ENCODE results near the gene DIP2C. TPM values are rescaled to one million over a fixed set of nuclear protein-coding genes. Genes with fewer than 3 reads are reported as not detected.
"Not testable (repeated sequence)": the region's sequence is repeated elsewhere in the genome, so short reads cannot be mapped to it uniquely, and the experiment has no call there.

Gene DIP2C
- polyA plus RNA-seq, 1 donor: 26.3 TPM

DNA sequence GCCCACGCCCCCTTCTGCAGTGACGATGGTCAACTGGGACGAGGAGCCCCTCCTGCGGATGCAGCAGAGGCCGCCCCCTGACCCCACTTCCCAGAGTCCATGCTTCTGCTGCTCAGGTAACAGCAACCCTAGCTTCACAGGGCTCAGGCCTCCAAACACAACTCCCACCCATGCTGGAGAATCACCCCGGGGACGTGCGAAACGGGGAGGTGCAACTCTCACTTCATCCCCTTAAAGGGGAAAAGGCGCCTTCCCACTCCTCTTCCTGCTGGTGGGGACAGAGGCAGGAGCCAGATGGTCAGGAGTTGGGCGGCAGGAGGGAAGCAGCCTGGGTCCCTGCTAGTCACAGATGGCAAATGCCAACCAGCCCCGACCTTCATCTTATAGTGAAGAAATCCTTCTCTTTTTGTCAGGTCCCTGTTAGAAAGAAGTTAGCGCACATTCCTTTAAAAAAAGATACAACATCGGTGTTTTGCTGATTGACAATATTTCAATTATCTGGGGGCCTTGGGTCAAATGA is 155.4 kb downstream of the DIP2C start:
- no peak for DNase-seq (ENCODE audit: low read depth)

DNA sequence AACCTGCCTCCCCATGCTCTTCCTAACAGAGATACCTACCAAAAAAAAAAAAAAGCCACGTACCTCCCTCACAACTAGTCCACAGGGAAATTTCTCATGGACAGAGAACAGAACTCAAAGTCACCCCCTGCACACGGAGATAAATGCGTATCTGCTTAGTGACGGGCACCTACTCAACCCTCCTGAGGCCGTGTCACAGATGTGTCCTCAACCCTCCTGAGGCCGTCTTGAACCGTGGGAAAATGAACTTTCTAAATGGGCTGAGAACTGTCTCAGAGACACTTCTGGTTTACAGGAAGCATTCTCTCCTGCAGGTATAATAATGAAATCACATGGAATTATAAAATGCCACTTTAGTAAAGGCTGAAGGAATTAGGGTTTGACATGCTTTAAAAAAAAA is 155.9 kb downstream of the DIP2C start:
- no peak for DNase-seq (ENCODE audit: low read depth)

DNA sequence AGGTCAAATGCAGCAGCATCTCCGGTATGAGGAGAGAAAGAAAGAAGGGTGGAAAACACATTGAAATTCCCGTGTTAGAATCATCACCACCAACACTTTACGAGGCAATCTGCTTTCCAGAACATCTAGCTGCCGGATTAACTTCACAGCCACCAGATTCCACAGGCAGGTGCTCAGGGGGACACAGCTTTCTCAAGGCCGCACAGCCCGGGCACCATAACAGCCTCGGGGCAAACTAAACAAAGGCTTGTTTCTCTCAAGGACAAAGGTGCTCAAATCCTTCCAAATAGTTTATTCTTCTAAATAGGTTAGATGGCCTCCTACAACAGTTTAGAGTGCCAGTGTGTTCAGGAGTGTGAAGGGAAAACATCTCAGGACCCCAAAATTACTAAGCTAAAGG is 156.3 kb downstream of the DIP2C start:
- DNase-seq (ENCODE audit: low read depth): no peak

DNA sequence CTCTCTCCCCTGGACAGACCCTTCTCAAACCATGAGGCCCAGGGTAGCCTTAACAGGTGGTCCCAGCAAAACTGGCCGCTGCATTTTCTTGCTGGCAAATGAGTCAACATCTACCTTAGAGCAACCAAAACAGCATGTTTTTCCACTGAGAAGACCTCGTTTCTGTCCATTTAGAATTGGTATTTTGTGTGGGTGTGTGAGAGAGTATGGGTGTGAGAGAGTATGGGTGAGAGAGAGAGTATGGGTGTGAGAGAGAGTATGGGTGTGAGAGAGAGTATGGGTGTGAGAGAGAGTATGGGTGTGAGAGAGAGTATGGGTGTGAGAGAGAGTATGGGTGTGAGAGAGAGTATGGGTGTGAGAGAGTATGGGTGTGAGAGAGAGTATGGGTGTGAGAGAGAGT is 157.1 kb downstream of the DIP2C start:
- not testable (repeated sequence) for DNase-seq (ENCODE audit: low read depth)

DNA sequence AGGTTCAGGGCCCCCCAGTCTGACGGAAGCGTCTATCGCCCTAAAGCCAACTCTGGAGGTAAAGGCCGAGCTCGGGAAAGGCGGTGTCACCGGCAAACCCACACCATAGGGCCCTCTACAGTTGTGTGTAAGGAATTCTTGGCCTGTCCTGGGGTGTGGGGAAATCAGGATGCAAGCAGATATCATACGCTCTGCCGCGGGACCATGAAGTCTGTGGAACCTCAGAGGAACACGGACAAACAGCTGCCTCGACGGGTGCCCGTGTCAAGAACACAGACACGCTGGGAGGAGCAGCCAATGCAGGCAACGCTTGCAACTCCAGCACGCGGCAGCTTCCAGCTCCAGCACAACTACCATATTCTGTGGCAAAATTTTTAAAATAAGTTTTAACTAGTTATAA is 157.9 kb downstream of the DIP2C start:
- DNase-seq (ENCODE audit: low read depth): no peak

DNA sequence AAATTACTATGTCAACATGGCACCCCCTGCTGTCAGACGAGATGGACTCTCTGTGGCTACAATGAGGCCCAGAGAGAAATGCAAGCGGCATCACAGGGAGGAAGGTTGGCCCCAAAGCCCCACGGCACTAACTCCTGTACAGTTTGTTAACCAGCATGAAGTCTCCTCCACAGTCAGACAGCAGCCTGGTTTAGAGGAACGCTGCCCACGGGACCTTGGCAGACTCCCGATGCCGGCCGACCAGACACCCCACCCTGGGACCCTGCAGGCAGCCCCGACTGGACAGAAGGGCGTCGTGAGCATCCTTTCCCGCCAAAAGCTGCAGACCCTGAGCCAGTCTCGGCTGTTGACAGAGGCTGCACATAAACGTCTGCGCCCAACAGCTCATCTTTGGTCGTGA is 158.8 kb downstream of the DIP2C start:
- DNase-seq (ENCODE audit: low read depth): no peak

DNA sequence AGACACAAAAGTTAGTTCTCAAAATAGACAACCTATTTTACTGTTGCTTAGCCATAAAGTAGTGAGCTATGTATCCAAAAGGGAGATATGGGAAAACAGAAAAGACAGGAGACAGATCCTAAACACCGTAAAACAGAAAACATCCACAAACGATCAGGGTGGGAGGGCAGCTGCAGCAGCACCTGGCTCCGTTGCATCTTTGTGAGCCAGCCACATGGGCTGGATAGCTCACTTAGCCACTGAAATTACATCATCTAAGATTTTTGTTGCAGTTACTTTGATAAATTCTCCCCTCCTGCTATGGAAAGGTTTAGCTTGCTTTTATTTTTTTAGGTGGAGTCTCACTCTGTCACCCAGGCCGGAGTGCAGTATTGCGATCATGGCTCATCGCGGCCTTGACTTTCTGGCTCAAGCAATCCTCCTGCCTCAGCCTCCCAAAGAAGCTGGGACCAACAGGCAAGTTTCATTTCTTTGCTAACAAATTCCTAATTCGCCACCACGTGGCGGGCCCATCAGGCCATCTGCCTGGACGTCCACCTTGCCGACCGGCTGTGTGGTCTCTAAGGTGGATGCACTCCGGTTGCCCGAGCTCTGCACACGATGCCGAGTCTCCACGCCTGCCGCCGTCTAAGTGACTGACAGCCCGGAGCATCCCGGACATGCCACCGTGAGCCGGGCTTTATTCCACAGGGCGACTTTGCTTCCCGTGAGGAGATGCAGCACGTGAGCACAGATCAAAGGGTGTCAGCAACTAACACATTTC is 159.8 kb downstream of the DIP2C start:
- no peak for DNase-seq (ENCODE audit: low read depth)

DNA sequence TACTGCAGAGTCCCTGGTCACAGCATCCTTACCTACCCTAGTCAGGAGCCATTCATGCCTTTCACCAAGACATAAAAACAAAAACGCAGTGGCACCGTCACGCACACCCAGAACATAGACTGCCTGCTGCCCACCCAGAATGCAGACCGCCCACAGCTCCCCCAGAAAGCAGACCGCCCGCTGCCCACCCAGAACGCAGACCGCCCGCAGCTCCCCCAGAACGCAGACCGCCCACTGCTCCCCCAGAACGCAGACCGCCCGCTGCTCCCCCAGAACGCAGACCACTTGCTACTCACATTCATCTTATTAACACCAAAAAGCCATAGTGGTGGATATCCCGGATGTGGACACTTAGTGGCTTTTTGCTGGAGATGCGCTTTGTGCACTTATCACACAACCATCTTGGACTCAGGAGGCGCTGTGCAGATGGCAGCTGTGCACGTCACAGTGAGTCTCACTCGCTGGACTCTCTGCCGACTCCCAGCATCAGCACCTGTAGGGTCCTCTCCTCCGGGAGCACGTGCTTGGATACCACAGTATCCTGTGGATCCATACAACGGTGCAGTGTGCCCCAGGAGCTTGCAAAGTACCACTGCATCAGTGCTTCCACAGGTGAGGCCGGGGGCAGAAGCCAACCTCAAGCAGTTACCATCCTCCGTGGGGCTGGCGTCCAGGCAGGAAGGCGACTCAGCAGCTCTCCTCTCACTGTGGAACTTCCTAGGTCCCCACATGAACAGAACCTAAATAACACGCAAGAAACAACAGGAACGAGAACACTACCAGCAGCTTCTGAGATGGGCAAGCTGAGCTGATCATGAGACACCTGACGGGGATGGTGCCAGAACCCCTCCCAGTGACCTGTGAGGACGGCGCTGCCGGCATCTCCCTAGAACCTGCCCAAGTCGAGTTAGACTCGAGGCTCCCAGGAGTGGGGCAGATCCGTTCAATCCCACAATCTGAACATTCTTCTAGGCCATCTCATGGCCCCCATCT is 161.0 kb downstream of the DIP2C start:
- no peak for DNase-seq (ENCODE audit: low read depth)

DNA sequence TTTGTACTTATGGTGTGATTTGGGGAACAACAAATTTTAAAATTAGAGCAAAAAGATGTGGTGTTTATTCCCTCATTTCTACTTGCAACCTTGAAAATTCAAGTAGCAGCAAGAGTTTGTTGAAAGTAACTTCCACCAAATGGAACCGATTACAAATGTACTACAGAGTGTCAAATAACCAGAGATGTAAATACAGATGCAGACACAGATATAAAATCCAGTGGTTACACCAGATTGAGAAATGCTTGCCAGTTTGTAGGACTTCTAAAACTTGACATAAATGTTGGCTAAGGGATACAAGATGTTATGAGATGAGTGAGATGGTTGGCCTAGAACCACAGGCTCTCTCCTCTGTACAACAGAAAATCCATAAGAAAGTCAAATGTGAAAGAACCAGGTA is 162.1 kb downstream of the DIP2C start:
- no peak for DNase-seq (ENCODE audit: low read depth)

DNA sequence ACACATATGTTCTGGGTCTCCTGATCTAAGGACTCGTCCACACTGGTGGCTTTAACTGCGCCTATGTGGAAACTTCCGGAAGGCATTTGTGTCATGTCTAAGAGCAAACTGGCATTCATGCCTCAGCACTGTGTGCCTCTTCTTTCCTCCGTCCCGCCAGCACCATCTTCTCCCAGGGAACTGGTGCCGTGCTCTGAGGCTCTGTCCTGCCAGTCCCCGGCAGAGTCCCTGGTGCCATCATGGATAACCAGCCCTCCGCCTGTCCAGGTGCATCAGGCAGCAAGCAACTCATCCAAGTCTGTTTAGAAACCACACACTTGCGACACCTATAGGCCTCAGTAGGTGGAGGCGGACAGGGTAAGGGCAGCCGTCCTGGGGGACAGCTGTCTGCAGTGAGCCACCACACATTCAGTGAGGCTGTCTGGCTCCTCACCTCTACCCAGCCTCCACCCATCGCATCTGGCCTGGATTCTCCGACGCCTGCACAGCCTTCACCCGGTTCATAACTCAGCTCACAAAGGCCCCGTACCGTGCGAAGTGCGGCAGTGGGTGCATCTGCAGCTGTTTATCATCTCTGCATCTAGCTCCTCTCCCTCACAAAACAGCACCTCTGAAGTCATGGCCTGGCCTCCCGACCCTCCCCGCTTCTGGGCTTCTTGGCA is 162.7 kb downstream of the DIP2C start:
- DNase-seq (ENCODE audit: low read depth): no peak

DNA sequence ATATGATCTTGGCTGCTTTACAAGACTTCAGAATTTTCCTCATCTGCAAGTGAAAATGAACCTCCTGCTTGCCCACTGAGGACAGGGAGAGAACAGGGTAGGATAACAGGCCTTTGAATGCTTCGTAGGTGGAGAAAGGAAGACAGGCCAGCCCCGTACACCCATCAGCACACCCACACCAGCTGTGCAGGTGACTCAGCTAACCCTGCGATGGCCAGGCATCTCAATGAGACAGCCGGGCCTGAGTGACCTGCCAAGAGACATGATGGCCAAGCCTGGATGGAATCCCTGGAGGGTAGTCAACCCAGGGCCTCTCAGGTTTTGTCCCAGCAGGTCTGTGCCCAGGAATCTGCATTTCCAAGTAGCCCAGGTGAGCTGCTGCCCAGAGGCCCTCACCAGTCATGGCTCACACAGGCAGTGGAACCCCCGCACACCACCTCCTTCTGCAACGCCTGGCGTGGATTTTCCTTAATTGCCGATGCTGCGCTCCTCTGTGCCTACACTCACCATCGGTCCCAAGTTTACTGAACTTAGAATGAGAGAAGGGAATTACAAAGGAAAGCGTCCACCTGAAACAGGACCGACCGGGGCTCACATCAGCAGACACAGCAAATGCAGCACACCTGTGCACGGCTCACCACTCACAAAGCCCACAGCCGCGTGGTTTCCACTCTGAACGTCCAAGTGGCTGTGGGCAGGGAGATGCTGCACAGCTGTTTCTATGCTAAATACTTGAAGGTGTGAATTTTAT is 163.7 kb downstream of the DIP2C start:
- DNase-seq (ENCODE audit: low read depth): no peak

DNA sequence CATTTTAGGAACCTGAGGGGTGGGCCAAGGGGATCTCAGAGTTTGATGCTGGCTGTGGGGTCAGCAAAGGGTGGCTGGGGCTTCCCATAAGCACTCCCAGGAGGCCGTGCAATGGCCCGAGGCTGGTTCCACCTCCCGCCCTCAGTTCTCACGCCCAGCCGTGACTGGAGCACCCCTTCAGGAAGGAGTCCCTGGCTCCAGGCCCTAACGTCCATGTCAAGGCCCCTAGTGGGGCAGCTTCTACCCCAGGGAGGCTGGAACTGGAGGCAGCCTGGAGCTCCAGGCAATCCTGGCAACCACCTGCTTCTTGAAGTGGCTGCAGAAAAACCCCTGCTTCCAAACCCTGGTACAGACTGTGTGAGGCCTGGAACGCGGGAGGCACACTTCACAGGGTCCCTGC is 165.5 kb downstream of the DIP2C start:
- DNase-seq (ENCODE audit: low read depth): no peak

DNA sequence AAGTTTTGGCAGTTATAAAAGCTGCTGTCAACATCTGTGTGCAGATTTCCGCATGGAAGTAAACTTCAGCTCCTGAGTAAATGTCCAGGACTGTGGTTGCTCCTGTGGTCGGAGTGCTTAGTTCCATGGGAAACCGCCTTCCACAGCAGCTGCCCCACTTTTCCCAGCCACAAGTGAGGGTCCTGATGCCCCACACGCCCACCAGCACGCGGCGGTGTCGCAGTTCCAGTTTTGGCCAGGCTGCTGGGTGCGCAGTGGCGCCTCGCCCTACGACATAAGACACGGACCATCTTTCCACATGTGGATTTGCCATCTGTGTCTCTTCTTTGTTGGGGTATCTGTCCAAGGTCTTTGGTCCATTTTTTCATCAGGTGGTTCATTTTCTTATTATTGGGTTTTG is 167.1 kb downstream of the DIP2C start:
- no peak for DNase-seq (ENCODE audit: low read depth)

DNA sequence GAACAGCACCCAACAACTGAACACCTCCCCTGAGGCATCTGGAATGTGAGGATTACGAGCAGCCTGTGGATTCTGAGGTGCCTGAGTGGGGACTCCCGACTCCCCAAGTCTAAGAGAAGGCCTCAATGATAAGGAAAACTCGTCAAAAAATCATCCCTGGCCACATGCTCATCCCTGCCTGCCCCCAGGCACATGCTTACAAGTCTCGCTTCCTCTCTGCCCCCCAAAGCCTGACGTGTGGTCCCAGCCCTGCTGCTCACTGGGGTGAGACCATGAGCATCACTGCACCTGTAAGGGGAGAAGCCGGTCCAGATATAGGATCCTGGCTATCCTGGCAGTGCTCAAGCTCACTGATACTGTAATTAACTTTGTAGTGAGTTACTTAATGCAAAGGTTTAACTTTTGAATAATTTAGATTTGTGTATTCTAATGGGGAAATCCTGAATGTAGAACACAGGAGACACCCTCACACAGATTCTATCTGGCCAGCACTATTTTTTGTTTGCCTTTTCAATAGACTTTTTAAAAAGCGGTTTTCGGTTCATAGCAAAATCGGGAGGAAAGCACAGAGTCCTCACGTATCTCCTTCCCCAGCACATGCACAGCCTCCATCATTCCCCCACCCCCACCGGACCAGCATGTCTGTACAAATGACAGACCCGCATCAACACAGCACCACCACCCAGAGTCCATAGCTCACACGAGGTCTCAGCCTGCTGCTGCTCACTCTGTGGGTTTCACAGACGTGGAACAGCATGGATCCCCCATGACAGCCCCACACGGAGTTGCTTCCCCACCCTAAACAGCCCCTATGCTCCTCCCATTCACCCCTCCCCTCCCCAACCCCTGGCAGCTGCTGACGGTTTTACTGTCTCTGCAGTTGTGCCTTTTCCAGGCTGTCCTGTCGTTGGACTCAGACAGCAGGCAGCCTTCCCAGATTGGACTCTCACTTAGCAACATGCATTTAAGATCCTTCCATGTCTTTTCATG is 167.9 kb downstream of the DIP2C start:
- peak; percentile 77 for DNase-seq (ENCODE audit: low read depth)

DNA sequence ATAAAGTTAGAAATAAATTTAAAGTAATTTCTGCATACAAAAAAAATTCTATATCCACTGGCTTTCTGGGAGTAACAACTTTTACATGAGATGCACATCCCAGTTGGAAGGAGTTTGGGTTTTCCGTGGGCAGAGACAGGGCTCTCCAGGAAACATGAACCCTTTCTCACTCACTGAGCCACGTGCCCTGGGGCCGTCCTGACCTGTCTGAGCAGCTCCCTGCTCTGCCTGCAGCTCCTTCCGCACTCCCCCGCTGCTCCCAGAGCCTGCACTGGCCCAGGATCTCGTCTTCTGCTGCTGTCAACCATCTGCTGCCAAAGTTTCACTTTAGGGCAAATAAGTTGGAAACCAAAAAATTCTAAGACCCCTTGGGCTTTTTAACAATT is 169.1 kb downstream of the DIP2C start:
- no peak for DNase-seq (ENCODE audit: low read depth)

DNA sequence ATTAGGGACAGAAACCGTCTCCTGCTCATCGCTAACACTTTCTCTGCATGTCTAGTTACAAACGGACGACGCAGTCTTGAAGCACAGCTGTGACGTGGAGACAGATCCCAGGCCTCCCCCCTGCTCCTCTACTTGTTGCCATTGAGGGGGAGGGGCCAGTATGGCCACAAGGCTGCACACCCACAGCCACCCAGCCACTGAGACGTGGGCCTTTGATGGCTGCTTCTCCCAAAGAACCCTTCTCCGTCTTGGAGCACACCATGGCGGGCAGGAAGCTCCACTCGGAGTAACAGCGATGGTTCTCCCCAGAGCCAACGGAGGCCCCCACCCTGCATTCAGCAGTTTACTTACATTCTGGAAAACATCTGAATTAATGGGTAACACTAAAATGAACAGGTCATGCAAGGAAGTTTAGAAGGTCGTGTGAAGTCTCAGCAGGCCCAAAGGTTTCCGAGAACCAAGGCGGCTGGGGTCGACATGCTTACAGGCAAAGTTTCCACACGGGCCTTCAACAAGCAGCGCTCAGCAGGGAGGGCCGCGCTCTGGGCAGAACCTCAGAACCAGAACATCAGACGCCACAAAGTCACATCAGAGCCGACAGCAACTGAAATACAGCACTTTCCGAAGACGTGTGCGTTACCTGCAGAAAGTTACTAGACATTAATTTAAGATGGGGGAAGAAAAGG is 169.6 kb downstream of the DIP2C start:
- DNase-seq (ENCODE audit: low read depth): no peak

DNA sequence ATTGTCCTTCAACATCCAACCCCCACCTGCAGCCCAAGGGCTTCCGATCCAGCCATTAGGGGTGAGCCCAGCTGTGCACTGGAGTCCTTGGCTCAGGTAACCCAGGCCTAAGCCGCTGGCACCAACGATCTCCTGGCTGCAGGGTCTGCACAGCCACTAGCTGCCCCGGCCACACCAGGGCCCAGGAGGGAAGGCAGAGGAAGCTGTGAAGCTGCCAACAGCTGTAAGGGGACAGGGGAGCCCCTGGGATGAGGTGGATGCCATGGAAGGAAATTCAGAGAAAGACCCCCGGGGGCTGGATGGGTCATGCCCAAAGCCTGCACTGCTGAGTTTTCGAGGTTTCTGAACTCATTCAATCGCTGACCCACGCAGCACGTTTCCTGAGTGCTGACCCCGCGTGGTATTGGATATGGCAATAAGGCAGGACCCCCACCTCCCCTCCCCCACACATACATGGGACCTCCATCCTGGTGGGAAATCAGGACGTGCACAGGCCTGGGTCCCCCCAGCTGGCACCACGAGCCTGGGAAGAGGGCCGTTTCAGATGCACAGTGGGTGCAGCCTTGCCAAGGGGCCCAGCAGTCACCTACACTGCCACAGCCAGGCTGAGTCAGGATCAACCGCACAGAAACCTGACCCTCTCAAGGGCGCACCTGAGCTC is 170.3 kb downstream of the DIP2C start:
- no peak for DNase-seq (ENCODE audit: low read depth)

DNA sequence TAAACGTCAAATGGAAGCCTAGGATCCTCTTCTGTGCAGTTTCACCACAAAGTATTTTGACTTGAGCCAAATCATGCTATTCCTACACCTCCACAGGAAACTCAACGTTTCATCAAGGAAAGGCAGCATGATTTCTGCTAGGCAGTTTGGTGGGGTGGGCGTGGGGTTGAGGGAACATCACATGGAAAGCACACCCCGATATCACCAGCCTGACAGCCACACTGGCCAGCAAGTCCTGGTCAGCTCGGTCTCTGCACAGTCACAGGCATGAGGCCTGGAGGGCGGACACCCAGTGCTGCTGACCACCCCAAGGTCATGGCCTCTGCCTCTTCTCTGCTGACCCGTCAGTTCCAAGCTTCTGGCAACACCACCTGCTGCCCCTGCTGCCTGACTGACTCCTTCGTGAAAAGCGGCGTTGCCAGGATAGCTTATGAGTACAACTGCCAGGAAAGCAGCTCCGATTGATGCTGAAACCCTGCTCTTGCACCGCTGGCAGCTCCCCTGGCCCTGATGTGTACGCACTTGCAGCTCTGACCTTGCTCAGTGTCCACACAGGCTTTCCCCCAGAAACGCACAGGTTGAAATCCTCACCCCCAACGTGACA is 171.5 kb downstream of the DIP2C start:
- no peak for DNase-seq (ENCODE audit: low read depth)

Data from forelimb muscle (tissue), 1 donor.